ENCODE results near the gene SCARB1. TPM values are rescaled to one million over a fixed set of nuclear protein-coding genes. Genes with fewer than 3 reads are reported as not detected.

SCARB1 gene
- total and polyA plus RNA-seq, 2 donors (not counting 3 experiments of a cell fraction or from before 2014, with no cell fraction given) = 125 to 141 TPM

DNA sequence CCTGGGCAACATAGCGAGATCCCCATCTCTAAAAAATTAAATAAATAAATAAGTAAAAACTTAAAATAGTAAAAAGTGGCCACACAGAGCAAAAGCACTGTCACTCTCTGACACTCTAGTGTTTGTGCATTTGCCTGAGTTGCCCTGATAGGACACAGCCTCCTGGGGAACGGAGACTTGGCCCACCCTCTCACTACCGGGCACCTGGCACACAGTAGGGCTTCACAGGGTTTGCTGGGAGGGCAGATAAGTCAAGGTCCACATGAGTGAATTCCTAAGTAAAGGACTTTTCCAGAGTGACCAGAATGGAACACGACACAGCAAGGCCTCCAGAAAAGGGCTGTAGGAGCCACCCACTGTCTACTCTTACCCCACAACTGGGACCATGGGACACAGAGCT is 54.3 kb downstream of the SCARB1 start:
- Histone ChIP-seq H3K9me1 (replicated peaks; ENCODE audit: control insufficient read depth, extremely low read depth, insufficient read depth, low read length) (no peaks in the 10 kb centered on the region), H3K9ac (replicated peaks; ENCODE audit: extremely low read depth, insufficient read depth, low read length) (no peak overlapping the region), H3K36me3 (ENCODE audit: control insufficient read depth in 2 of 2, extremely low read depth in 1 of 2, insufficient read depth in 2 of 2, low read length in 2 of 2) (peaks cover 0 to 9% of the 10 kb centered on the region in 2 experiments), H2AFZ (ENCODE audit: low read depth, low read length) (no peak overlapping the region), H3K27ac (ENCODE audit: insufficient read depth, low read depth, low read length) (no peak overlapping the region), H3K79me2 (ENCODE audit: control insufficient read depth, insufficient read depth, low read length) (no peaks in the 10 kb centered on the region), H4K20me1 (replicated peaks; ENCODE audit: control insufficient read depth, extremely low read depth, insufficient read depth, low read length) (no peaks in the 10 kb centered on the region), H3K4me2 (ENCODE audit: insufficient read depth, low read length) (no peak overlapping the region), H3K9me3 (replicated peaks; ENCODE audit: control insufficient read depth, insufficient read depth, low read length) (no peaks in the 10 kb centered on the region), H3K4me1 (ENCODE audit: control insufficient read depth, extremely low read depth, insufficient read depth, low read length) (no peaks in the 10 kb centered on the region), H3K4me3 (replicated peaks in 1 of 3; ENCODE audit: insufficient read depth in 1 of 3, low read depth in 1 of 3, low read length in 3 of 3) (no peak overlapping the region), H3K27me3 (ENCODE audit: control insufficient read depth in 2 of 2, insufficient read depth in 2 of 2, low read length in 2 of 2) (no peaks in the 10 kb centered on the region)
- FAIRE-seq (no peak), DNase-seq (ENCODE audit: low read depth, low spot score) (no peak)
- CTCF ChIA-PET = no interaction called here
- BruUV-seq (replicated peaks) = no TSS peak
- POLR2A ChIA-PET = no interaction called here
- intact Hi-C loops (cut with micrococcal nuclease) = no loop called here
- no peak for TF ChIP-seq EZH2 (IDR thresholded peaks at IDR 0.05; ENCODE audit: borderline replicate concordance, low read depth, low read length, severe bottlenecking)
- TF ChIP-seq GATA2 (IDR thresholded peaks at IDR 0.05; ENCODE audit: insufficient read depth, insufficient read length, low read depth, low read length) = no peak
- no peak for TF ChIP-seq JUN (IDR thresholded peaks at IDR 0.05; ENCODE audit: borderline replicate concordance, insufficient read depth, insufficient read length, low read depth)
- TF ChIP-seq FOS (IDR thresholded peaks at IDR 0.05; ENCODE audit: borderline replicate concordance, insufficient read depth, low read length) = no peak
- TF ChIP-seq POLR2A (IDR thresholded peaks at IDR 0.05; ENCODE audit: low read depth, low read length) = no peak
- TF ChIP-seq, protein P1, sequence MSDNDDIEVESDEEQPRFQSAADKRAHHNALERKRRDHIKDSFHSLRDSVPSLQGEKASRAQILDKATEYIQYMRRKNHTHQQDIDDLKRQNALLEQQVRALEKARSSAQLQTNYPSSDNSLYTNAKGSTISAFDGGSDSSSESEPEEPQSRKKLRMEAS (IDR thresholded peaks at IDR 0.05; ENCODE audit: insufficient read depth, insufficient read length) = no peak
- no peak for TF ChIP-seq MYC (IDR thresholded peaks at IDR 0.05; ENCODE audit: low read depth, low read length)
- no peak for TF ChIP-seq POLR2AphosphoS5 (IDR thresholded peaks at IDR 0.05; ENCODE audit: insufficient read depth, low read depth, low read length)
- dilution Hi-C loops (cut with MboI; ENCODE audit: extremely low pct_ligation_motif_present, low sequenced_read_pairs) = no loop called here

DNA sequence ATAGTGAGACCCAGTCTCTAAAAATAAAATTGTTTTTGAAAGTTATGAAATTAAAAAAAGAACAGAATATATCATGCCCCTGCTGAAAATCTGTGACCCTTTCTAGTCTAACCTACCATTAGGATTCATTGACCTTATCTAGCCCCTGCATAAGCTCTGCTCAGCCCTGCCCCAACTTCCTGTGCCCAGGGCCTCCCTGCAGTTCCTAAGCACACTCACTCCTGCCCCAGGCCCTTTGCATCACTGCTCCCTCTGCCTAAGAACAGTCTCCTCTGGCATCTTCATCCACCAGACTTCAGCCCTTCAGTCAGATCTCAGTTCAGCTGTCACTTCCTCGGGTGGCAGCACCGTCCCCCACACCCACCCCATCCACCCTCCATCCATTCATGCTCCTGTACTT is 55.4 kb downstream of the SCARB1 start:
- TF ChIP-seq GATA2 (IDR thresholded peaks at IDR 0.05; ENCODE audit: insufficient read depth, insufficient read length, low read depth, low read length) = no peak
- no peak for TF ChIP-seq POLR2A (IDR thresholded peaks at IDR 0.05; ENCODE audit: low read depth, low read length)
- TF ChIP-seq POLR2AphosphoS5 (IDR thresholded peaks at IDR 0.05; ENCODE audit: insufficient read depth, low read depth, low read length) = no peak
- no peak for TF ChIP-seq EZH2 (IDR thresholded peaks at IDR 0.05; ENCODE audit: borderline replicate concordance, low read depth, low read length, severe bottlenecking)
- TF ChIP-seq FOS (IDR thresholded peaks at IDR 0.05; ENCODE audit: borderline replicate concordance, insufficient read depth, low read length) = no peak
- no peak for TF ChIP-seq MYC (IDR thresholded peaks at IDR 0.05; ENCODE audit: low read depth, low read length)
- no peak for TF ChIP-seq JUN (IDR thresholded peaks at IDR 0.05; ENCODE audit: borderline replicate concordance, insufficient read depth, insufficient read length, low read depth)
- TF ChIP-seq, protein P1 (IDR thresholded peaks at IDR 0.05; ENCODE audit: insufficient read depth, insufficient read length) = no peak
- TF ChIP-seq, protein P2, sequence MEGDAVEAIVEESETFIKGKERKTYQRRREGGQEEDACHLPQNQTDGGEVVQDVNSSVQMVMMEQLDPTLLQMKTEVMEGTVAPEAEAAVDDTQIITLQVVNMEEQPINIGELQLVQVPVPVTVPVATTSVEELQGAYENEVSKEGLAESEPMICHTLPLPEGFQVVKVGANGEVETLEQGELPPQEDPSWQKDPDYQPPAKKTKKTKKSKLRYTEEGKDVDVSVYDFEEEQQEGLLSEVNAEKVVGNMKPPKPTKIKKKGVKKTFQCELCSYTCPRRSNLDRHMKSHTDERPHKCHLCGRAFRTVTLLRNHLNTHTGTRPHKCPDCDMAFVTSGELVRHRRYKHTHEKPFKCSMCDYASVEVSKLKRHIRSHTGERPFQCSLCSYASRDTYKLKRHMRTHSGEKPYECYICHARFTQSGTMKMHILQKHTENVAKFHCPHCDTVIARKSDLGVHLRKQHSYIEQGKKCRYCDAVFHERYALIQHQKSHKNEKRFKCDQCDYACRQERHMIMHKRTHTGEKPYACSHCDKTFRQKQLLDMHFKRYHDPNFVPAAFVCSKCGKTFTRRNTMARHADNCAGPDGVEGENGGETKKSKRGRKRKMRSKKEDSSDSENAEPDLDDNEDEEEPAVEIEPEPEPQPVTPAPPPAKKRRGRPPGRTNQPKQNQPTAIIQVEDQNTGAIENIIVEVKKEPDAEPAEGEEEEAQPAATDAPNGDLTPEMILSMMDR (IDR thresholded peaks at IDR 0.05; ENCODE audit: extremely low read depth in 1 of 2, insufficient read depth in 1 of 2, low read depth in 1 of 2, low read length in 2 of 2) = no peak
- Histone ChIP-seq H3K4me3 (replicated peaks in 1 of 3; ENCODE audit: insufficient read depth in 1 of 3, low read depth in 1 of 3, low read length in 3 of 3) (no peak overlapping the region), H3K9me3 (replicated peaks; ENCODE audit: control insufficient read depth, insufficient read depth, low read length) (no peaks in the 10 kb centered on the region), H3K4me2 (ENCODE audit: insufficient read depth, low read length) (no peak overlapping the region), H3K36me3 (ENCODE audit: control insufficient read depth in 2 of 2, extremely low read depth in 1 of 2, insufficient read depth in 2 of 2, low read length in 2 of 2) (no peaks in the 10 kb centered on the region), H4K20me1 (replicated peaks; ENCODE audit: control insufficient read depth, extremely low read depth, insufficient read depth, low read length) (no peaks in the 10 kb centered on the region), H3K9ac (replicated peaks; ENCODE audit: extremely low read depth, insufficient read depth, low read length) (no peak overlapping the region), H3K27me3 (ENCODE audit: control insufficient read depth in 2 of 2, insufficient read depth in 2 of 2, low read length in 2 of 2) (no peaks in the 10 kb centered on the region), H3K9me1 (replicated peaks; ENCODE audit: control insufficient read depth, extremely low read depth, insufficient read depth, low read length) (no peaks in the 10 kb centered on the region), H2AFZ (ENCODE audit: low read depth, low read length) (no peak overlapping the region), H3K27ac (ENCODE audit: insufficient read depth, low read depth, low read length) (no peak overlapping the region), H3K4me1 (ENCODE audit: control insufficient read depth, extremely low read depth, insufficient read depth, low read length) (no peaks in the 10 kb centered on the region), H3K79me2 (ENCODE audit: control insufficient read depth, insufficient read depth, low read length) (no peaks in the 10 kb centered on the region)
- no TSS peak for BruUV-seq (replicated peaks)
- FAIRE-seq = no peak
- intact Hi-C loops (cut with micrococcal nuclease) = no loop called here
- dilution Hi-C loops (cut with MboI; ENCODE audit: extremely low pct_ligation_motif_present, low sequenced_read_pairs) = no loop called here
- ChIA-PET POLR2A (no interaction called here), CTCF (no interaction called here)
- DNase-seq (ENCODE audit: low read depth, low spot score) = no peak
